GM04503 (cell line): ENCODE measurements around the gene NRXN2.

ENCODE experiments used
- DNase-seq: peaks from one replicate; pipeline ENCODE4 v3.0.0-alpha.2; 2012; ENCODE audit warnings: low read depth

The NRXN2 gene

DNA sequence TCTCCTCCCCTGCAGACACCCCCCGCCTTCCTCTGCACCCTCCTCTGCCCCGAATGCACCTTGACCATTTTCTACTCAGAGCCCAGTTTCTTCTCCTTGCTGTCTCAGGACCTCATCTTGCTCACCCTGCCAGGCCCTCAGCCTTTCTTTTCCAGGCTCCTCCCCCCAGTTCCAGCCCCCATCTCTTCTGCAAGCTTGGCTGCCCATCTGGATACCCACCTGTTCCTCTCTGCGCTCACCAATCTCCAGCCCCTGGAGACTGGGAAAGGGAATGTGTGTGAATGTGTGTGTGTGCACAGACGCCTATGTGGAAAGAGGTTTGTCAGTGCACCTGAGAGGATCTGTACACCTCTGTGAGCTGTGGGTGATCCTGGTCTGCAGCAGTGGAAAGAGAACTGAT is 95.6 kb downstream of the NRXN2 start:
- DNase-seq: no peak

DNA sequence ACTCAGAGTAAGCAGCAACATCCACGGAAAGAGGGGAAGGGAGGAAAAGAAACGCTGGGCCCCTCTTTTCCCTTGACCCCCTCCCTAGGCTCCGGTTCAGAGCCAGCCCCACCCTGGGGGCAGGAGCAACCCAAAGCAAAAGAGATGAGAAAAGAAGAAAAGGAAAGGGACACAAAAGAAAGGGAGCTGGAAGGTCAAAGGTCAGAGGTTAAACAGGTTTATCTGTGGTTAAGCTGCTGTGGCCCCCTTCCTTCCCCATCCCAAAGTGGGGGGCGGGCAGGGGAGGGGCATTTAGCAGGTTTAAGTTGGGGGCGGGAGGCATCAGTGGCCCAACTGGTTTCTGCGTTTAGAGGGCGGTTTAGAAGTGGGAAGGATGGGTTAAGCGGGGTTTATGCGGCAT is 96.4 kb downstream of the NRXN2 start:
- DNase-seq: no peak

DNA sequence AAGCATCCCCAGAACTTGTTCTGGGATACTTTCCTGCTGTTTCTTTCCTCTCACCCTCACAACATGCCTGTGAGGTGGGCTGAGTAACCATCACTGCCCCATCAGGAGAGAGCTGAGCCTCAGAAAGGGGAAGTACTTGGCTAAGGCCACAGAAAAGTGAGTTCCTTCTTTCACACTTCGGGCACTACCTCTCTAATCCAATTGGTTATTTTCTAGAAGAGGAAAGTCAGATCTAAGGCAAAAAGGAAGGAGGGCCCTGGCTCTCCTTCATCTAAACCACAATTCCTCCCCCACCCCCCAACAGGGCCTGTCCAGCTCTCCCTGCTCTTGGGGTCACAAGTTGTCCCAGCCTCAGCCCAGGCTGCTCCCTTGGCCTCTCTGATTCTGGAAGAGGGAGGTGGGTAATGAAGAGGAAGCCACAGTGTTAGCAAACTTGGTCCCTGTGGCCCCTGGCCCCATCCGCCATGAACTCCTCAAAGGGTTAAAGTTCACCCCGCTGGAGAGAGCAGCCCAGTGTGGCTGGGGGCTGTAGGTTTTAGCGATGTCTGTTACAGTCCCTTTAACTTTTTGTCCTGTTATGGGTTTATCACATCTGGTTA is 98.0 kb downstream of the NRXN2 start:
- no peak for DNase-seq

- no peak for DNase-seq
These were observed 100.3 kb downstream of the NRXN2 start for GRCh38 chr11:64622681-64623080.

DNA sequence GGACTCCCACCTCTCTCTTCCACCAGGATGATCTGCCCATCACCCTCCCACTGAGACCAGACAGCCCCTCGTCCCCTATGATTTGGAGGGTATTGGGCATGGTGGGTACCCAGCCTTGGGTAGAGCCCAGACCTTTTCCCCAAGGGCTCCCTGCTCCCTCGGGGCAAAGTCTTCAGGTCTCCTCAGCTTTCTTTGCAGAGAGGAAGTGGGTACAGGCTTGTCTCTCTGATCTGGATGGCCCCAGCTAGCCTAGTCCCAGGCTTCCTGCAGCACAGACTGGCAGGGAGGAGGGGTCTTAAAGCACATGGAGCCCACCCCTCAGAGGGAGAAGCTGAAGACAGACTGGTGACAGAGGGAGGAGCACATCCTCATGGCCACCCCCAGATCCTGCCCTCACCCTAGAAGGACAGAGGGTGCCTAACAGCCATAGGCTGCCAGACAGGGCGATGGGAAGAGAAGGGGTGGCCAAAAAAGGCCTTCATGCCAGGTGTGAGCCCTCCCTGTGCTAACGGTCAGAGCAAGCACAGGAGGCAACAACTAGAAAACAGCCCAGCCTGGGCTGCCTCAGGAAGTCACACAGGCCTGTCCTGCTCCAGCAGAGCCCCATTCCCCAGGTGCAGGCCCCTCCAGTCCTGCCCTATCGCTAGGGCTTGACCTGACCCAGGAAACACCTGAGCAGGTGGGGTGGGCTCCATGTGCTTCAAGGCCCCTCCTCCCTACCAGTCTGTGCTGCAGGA is 101.5 kb downstream of the NRXN2 start:
- DNase-seq: no peak

- no peak for DNase-seq
These were observed 102.5 kb downstream of the NRXN2 start for GRCh38 chr11:64620381-64620971.

GRCh38 chr11:64619811-64620380 is 103.1 kb downstream of the NRXN2 start:
- DNase-seq: no peak

GRCh38 chr11:64619196-64619595 is 103.8 kb downstream of the NRXN2 start:
- no peak for DNase-seq

- DNase-seq: no peak
These were observed 106.2 kb downstream of the NRXN2 start for GRCh38 chr11:64616817-64617216.

DNA sequence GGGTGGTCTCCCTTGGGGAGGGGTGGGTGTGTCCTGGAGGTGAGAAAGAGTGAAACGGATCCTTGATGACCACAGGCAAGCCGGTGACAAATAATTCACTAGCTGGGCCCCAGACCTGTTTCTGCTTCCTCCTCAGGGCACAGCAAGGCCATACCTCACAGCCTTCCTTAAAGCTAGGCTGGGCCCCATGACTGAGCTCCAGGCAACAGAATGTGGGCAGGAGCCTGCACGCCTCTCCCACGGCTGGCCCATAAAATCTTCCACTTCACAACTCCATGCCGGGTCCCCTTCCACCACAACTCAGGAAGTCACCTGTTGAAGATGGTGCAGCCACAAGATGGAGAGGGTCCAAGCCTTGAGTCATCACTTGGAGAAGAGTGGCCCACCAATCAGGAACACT is 108.1 kb downstream of the NRXN2 start:
- DNase-seq: no peak

DNA sequence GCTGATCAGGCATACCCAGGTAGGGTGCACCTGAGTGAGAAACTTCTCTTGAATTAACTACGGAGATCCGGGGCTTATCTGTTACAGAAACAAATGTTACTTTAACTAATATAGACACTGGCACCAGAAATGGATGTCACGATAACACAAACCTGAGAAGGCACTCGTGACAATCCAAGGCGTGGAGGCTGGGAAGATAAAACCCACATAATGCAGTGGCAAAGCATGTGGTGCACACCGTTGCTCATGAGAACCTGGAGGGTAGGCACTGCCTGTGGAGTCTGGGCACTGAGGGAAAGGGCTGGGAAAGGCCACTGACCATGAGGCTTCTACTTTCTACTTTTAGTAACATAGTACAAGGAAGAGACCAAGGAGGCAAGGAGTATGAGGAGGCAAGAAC is 109.3 kb downstream of the NRXN2 start:
- no peak for DNase-seq

DNA sequence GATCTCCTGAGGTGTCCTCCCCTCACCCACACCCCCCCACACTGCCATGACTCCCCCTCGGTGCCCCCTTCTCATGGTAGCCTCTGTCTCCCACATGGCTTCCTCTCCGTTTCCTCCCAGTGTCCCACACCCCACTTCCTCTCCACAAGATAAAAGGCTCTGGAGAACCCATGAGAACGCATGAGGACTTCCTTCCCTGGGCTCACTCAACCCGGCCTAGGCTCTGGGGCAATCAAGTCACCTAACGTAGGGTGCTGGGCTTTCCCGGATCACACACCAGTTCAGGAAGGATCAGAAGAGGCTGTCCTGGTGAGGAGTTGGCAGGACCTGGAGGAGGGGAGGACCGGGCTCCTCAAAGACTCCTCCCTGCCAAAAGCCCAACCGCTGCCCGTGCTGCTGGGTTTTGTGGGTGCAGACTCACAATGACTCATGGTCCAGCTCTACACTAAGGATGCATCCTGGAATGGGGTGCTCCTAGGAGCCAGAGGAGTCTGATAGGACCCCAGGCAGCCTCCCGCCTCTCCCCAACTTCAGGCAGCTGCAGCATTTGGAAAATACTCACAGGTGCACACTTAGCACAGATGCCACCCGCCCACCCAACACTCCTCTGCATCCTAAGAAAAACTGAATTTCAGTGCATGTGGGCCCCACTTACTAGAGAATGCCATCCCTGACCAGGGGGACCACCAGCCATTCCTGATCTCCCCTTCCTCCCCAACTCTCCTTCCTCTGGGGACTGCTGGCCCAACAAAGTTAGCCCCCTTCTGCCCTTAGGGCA is 110.9 kb downstream of the NRXN2 start:
- no peak for DNase-seq

GRCh38 chr11:64611176-64611575 is 111.8 kb downstream of the NRXN2 start:
- no peak for DNase-seq

GRCh38 chr11:64610596-64610995 is 112.4 kb downstream of the NRXN2 start:
- no peak for DNase-seq

DNA sequence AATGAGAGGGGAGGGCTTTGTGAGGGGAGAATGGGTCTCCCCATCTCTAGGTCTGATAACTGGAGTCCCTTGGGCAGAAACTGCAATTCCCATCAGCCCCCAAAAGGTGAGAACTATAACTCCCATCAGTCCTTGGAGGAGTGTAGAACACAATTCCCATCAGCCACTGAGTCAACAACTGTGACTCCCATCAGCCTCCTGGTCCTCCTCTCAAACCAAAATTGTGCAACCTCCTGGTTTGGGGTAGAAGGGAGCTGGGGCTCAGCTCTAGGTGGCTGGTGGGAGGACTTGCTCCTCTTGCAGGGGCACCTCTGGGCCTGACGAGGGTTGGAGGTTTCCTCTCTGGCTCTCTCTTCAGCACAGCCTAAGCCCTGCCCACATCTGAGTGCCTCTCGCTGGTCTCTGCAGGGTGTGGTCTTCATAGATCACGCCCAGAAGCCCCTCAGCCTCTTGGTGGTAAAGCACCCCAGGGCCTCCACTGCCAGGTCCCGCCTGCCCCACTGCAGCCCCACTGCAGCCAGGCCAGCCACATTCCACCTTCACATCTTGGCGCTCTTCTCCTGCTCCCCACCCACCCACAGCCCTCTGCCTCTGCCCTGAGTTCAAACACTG is 113.5 kb downstream of the NRXN2 start:
- DNase-seq: no peak

DNA sequence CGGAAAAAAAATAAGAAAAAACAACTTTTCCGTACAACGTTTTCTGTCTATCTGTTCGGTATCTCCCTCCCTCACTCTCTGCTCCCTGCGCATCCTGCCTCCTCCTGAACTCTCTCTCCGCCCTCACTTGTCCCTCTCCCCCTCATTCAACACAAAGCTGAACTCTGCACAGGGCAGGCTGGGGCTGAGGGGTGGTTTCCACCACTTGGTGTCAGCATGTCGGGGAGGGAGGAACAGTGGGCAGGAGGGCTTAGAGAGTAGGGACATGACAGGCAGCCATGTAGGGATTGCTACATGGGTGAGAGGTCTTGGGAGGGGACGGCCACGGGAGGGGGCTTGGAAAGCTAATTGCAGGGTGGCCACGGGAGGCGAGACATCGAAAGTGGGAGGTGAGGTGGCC is 114.4 kb downstream of the NRXN2 start:
- no peak for DNase-seq

GRCh38 chr11:64608046-64608445 is 115.0 kb downstream of the NRXN2 start:
- DNase-seq: no peak

GRCh38 chr11:64607381-64607985 is 115.5 kb downstream of the NRXN2 start:
- DNase-seq: no peak

- no peak for DNase-seq
These were observed 116.1 kb downstream of the NRXN2 start for GRCh38 chr11:64606796-64607380.

DNA sequence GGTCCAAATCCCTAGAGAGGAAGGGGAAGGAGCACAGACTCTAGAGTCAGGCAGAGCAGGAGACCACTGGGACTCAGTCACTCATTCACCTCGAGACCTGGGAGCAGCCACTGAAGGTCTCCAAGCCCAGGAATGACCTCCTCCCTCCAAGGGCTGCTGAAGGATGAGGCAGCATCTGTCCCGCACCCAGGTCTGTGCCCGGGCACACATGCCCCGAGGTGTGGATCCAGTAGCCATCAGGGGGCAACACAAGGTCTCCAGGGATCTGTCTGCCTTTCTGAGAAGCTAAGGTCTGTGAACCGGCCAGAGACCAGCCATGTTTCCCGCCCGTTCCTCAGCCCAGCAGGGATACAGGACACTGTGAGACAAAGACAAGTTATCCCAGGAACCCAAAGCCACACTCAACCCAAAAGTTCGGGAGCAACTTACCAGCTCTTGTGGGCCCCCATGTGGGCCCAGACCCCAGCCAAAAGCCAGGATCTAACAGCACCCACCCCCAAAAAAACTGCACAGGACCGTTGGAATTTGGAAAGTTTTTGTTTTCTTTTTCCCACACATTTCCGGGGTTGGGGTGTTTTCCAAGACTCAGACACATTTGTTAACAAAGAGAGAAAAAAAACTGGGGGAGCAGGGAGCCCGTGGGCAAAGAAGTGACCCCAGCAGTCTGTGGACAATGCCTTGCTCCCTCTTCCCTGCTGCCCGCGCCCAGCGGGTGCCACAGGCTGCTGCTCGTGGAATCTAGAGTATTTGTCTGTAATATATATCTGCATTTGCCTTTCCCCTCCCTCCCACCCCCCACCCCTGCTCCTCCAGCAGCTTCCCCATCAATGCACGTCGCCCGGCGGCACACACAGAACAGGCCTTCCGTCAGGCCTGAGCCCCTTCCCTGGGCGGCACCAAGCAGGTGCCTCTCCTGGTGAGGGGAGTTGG is 117.1 kb downstream of the NRXN2 start:
- no peak for DNase-seq
